ENCODE data around the gene RARS2. TPM values are rescaled to one million over a fixed set of nuclear protein-coding genes. Genes with fewer than 3 reads are reported as not detected.
A peak's percentile ranks its signal among the peaks of the same experiment; 100 is the strongest.
"Not testable (repeated sequence)": the region's sequence is repeated elsewhere in the genome, so short reads cannot be mapped to it uniquely, and the experiment has no call there.

The RARS2 gene
- total and polyA plus RNA-seq, 2 donors = 25.3 to 32.1 TPM

- 99% methylated on average over 3 of the region's 3 CpGs for WGBS
- H3K4me3 ChIP-seq (ENCODE audit: low read length in 2 of 2) = no peak overlapping the region
- H3K27me3 ChIP-seq (ENCODE audit: control insufficient read depth in 2 of 2, insufficient read depth in 1 of 2, low read length in 1 of 2) = no peaks in the 10 kb centered on the region
- peaks cover 5 to 7% of the 10 kb centered on the region in 2 donors for H3K36me3 ChIP-seq (ENCODE audit: control insufficient read depth in 2 of 2, insufficient read depth in 2 of 2, low read length in 1 of 2)
- no peak for DNase-seq (ENCODE audit: low read depth in 6 of 9, low spot score in 9 of 9)
- H3K27ac ChIP-seq (ENCODE audit: low read depth in 1 of 2, low read length in 1 of 2) = no peak overlapping the region
- H3K9me3 ChIP-seq (ENCODE audit: control insufficient read depth in 2 of 2, insufficient read depth in 1 of 2, low read length in 1 of 2) = no peaks in the 10 kb centered on the region
- H3K4me1 ChIP-seq (ENCODE audit: control insufficient read depth in 2 of 2, insufficient read depth in 2 of 2, low read length in 2 of 2) = no peaks in the 10 kb centered on the region
These were observed 33.5 kb upstream of the RARS2 start for GRCh38 chr6:87623248-87623647.

DNA sequence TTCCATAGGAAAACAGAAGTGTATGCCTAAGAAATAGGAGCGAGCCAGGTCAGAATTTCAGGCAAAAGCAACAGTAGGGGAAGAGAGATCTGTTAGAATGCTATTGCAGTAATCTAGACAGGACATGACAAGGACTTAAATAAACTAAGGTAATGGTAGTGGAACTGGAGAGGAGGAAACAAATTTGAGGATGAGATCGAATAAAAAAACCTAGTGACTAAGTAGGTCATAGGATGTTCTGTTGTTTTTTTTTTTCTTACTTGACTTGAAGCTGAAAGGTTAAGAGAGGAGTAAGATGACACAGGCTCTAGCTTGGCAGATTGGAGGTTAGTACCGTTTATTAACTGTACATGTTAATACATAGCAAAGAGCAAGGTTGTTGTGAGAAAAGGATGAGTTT is 28.7 kb upstream of the RARS2 start:
- DNase-seq (ENCODE audit: low read depth in 6 of 9, low spot score in 9 of 9) = peak in 3 of 9 donors; percentile 8 to 48 (median 12)
- H3K9me3 ChIP-seq (ENCODE audit: control insufficient read depth in 2 of 2, insufficient read depth in 1 of 2, low read length in 1 of 2) = no peaks in the 10 kb centered on the region
- H3K27me3 ChIP-seq (ENCODE audit: control insufficient read depth in 2 of 2, insufficient read depth in 1 of 2, low read length in 1 of 2) = no peaks in the 10 kb centered on the region
- no peaks in the 10 kb centered on the region for H3K4me1 ChIP-seq (ENCODE audit: control insufficient read depth in 2 of 2, insufficient read depth in 2 of 2, low read length in 2 of 2)
- 89% methylated on average over 3 of the region's 3 CpGs for WGBS
- peaks cover 8 to 9% of the 10 kb centered on the region in 2 donors for H3K36me3 ChIP-seq (ENCODE audit: control insufficient read depth in 2 of 2, insufficient read depth in 2 of 2, low read length in 1 of 2)
- no peak overlapping the region for H3K4me3 ChIP-seq (ENCODE audit: low read length in 2 of 2)
- peak overlapping the region in 1 of 2 donors; percentile 70 for H3K27ac ChIP-seq (ENCODE audit: low read depth in 1 of 2, low read length in 1 of 2)

DNA sequence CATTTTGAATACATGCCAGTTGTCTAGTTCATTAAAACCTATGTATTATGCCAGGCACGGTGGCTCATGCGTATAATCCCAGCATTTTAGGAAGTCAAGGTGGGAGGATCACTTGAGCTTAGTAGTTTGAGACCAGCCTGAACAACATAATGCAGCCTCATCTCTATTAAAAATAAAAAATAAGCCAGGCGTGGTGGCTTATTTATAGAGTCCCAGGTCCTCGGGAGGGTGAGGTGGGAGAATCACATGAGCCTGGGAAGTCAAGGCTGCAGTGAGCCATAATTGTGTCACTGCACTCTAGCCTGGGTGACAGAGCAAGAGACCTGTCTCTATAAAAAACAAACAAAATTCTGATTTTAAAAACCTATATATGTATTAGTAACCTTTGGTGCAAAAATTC is 27.6 kb upstream of the RARS2 start:
- no peak overlapping the region for H3K27ac ChIP-seq (ENCODE audit: low read depth in 1 of 2, low read length in 1 of 2)
- DNase-seq (ENCODE audit: low read depth in 6 of 9, low spot score in 9 of 9) = no peak
- H3K9me3 ChIP-seq (ENCODE audit: control insufficient read depth in 2 of 2, insufficient read depth in 1 of 2, low read length in 1 of 2) = no peaks in the 10 kb centered on the region
- H3K4me1 ChIP-seq (ENCODE audit: control insufficient read depth in 2 of 2, insufficient read depth in 2 of 2, low read length in 2 of 2) = no peaks in the 10 kb centered on the region
- H3K36me3 ChIP-seq (ENCODE audit: control insufficient read depth in 2 of 2, insufficient read depth in 2 of 2, low read length in 1 of 2) = peaks cover 9 to 13% of the 10 kb centered on the region in 2 donors
- H3K27me3 ChIP-seq (ENCODE audit: control insufficient read depth in 2 of 2, insufficient read depth in 1 of 2, low read length in 1 of 2) = no peaks in the 10 kb centered on the region
- WGBS = 99% methylated on average over 4 of the region's 4 CpGs
- H3K4me3 ChIP-seq (ENCODE audit: low read length in 2 of 2) = no peak overlapping the region

- not testable (repeated sequence) for H3K27ac ChIP-seq (ENCODE audit: low read depth in 1 of 2, low read length in 1 of 2); DNase-seq (ENCODE audit: low read depth in 6 of 9, low spot score in 9 of 9); H3K9me3 ChIP-seq (ENCODE audit: control insufficient read depth in 2 of 2, insufficient read depth in 1 of 2, low read length in 1 of 2); H3K4me1 ChIP-seq (ENCODE audit: control insufficient read depth in 2 of 2, insufficient read depth in 2 of 2, low read length in 2 of 2); H3K4me3 ChIP-seq (ENCODE audit: low read length in 2 of 2); H3K27me3 ChIP-seq (ENCODE audit: control insufficient read depth in 2 of 2, insufficient read depth in 1 of 2, low read length in 1 of 2)
- over 99% methylated on average over 2 of the region's 2 CpGs for WGBS
- H3K36me3 ChIP-seq (ENCODE audit: control insufficient read depth in 2 of 2, insufficient read depth in 2 of 2, low read length in 1 of 2) = peaks cover 9 to 20% of the 10 kb centered on the region in 2 donors
These were observed 23.2 kb upstream of the RARS2 start for GRCh38 chr6:87613018-87613417.

DNA sequence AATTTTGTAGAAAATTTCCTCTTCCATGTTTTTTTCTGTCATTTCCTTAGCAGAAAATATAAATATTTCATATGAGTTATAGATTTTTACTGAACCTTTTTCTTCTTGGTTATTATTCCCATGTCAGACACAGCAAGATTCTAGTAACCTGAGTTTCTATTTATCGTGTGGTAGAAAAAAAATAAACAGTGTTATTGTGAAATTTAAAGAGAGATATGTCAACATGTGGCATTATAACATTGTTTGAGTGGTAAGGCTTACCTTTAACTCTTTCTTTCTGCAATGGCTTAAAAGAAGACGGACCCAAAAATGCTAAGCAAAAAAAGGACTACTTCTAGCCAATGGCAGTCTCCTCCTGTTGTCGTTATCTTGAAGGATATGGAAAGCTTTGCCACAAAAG is 19.0 kb upstream of the RARS2 start:
- Histone ChIP-seq H3K36me3 (ENCODE audit: control insufficient read depth in 2 of 2, insufficient read depth in 2 of 2, low read length in 1 of 2) (peaks cover 11 to 26% of the 10 kb centered on the region in 2 donors), H3K4me3 (ENCODE audit: low read length in 2 of 2) (no peak overlapping the region), H3K27ac (ENCODE audit: low read depth in 1 of 2, low read length in 1 of 2) (no peak overlapping the region), H3K9me3 (ENCODE audit: control insufficient read depth in 2 of 2, insufficient read depth in 1 of 2, low read length in 1 of 2) (no peaks in the 10 kb centered on the region), H3K4me1 (ENCODE audit: control insufficient read depth in 2 of 2, insufficient read depth in 2 of 2, low read length in 2 of 2) (no peaks in the 10 kb centered on the region), H3K27me3 (ENCODE audit: control insufficient read depth in 2 of 2, insufficient read depth in 1 of 2, low read length in 1 of 2) (no peaks in the 10 kb centered on the region)
- WGBS = 96% methylated on average over 3 of the region's 3 CpGs
- DNase-seq (ENCODE audit: low read depth in 6 of 9, low spot score in 9 of 9) = no peak

DNA sequence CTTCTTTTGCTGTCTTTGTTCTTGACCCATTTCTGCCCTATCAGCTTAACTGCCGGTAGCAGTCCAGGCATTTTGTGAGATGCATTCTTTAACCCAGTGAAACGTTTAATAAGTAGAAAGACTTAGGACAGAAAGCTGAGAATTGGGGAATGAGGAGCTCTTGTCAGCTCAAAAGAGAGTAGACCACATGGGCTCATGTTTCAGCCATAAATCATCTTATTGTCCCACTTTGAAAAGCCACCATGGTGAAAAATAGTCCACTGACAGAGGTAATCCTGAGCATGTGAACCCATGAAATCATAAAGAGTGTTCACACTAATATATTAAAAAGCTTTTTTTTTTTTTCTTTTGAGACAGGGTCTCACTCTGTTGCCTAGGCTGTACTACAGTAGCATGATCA is 16.4 kb upstream of the RARS2 start:
- Histone ChIP-seq H3K9me3 (ENCODE audit: control insufficient read depth in 2 of 2, insufficient read depth in 1 of 2, low read length in 1 of 2) (no peaks in the 10 kb centered on the region), H3K27me3 (ENCODE audit: control insufficient read depth in 2 of 2, insufficient read depth in 1 of 2, low read length in 1 of 2) (no peaks in the 10 kb centered on the region), H3K4me1 (ENCODE audit: control insufficient read depth in 2 of 2, insufficient read depth in 2 of 2, low read length in 2 of 2) (no peaks in the 10 kb centered on the region), H3K36me3 (ENCODE audit: control insufficient read depth in 2 of 2, insufficient read depth in 2 of 2, low read length in 1 of 2) (peaks cover 4 to 17% of the 10 kb centered on the region in 2 donors), H3K4me3 (ENCODE audit: low read length in 2 of 2) (no peak overlapping the region), H3K27ac (ENCODE audit: low read depth in 1 of 2, low read length in 1 of 2) (no peak overlapping the region)
- DNase-seq (ENCODE audit: low read depth in 6 of 9, low spot score in 9 of 9) = no peak
- 95% methylated on average over 2 of the region's 2 CpGs for WGBS

DNA sequence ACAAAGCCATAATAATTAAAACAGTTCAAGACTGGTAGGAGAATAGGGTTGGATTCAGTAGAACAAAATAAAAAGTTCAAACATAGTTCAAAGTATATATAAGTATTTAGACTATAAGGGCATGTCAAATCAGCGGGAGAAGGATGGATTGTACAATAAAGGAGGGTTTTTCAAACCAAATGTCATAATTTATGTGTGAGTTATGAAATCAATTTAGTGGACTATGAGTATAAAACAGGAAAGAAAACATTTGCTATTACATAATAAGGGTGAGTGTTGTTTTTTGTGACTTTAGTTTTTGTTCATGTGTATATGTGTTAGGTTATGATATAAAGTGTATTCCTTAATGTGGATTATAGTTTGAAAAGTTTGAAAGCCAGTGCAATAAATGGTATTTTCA is 10.8 kb upstream of the RARS2 start:
- Histone ChIP-seq H3K27ac (ENCODE audit: low read depth in 1 of 2, low read length in 1 of 2) (no peak overlapping the region), H3K4me1 (ENCODE audit: control insufficient read depth in 2 of 2, insufficient read depth in 2 of 2, low read length in 2 of 2) (no peaks in the 10 kb centered on the region), H3K4me3 (ENCODE audit: low read length in 2 of 2) (no peak overlapping the region), H3K9me3 (ENCODE audit: control insufficient read depth in 2 of 2, insufficient read depth in 1 of 2, low read length in 1 of 2) (no peaks in the 10 kb centered on the region), H3K36me3 (ENCODE audit: control insufficient read depth in 2 of 2, insufficient read depth in 2 of 2, low read length in 1 of 2) (peaks cover 0 to 14% of the 10 kb centered on the region in 2 donors), H3K27me3 (ENCODE audit: control insufficient read depth in 2 of 2, insufficient read depth in 1 of 2, low read length in 1 of 2) (no peaks in the 10 kb centered on the region)
- 97% methylated on average over 1 of the region's 1 CpG for WGBS
- DNase-seq (ENCODE audit: low read depth in 6 of 9, low spot score in 9 of 9) = no peak

- Histone ChIP-seq H3K27me3 (ENCODE audit: control insufficient read depth in 2 of 2, insufficient read depth in 1 of 2, low read length in 1 of 2) (no peaks in the 10 kb centered on the region), H3K36me3 (ENCODE audit: control insufficient read depth in 2 of 2, insufficient read depth in 2 of 2, low read length in 1 of 2) (peaks cover 0 to 16% of the 10 kb centered on the region in 2 donors), H3K9me3 (ENCODE audit: control insufficient read depth in 2 of 2, insufficient read depth in 1 of 2, low read length in 1 of 2) (no peaks in the 10 kb centered on the region), H3K4me3 (ENCODE audit: low read length in 2 of 2) (peak overlapping the region in 1 of 2 donors; percentile 88), H3K4me1 (ENCODE audit: control insufficient read depth in 2 of 2, insufficient read depth in 2 of 2, low read length in 2 of 2) (peaks cover 17 to 20% of the 10 kb centered on the region in 2 donors), H3K27ac (ENCODE audit: low read depth in 1 of 2, low read length in 1 of 2) (no peak overlapping the region)
- 84% methylated on average over 4 of the region's 4 CpGs for WGBS
- DNase-seq (ENCODE audit: low read depth in 6 of 9, low spot score in 9 of 9) = no peak
These were observed 1.2 kb upstream of the RARS2 start for GRCh38 chr6:87590990-87591389.

GRCh38 chr6:87590417-87590880 is 662 bp upstream of the RARS2 start:
- Histone ChIP-seq H3K9me3 (ENCODE audit: control insufficient read depth in 2 of 2, insufficient read depth in 1 of 2, low read length in 1 of 2) (no peaks in the 10 kb centered on the region), H3K4me1 (ENCODE audit: control insufficient read depth in 2 of 2, insufficient read depth in 2 of 2, low read length in 2 of 2) (peaks cover 17 to 20% of the 10 kb centered on the region in 2 donors), H3K36me3 (ENCODE audit: control insufficient read depth in 2 of 2, insufficient read depth in 2 of 2, low read length in 1 of 2) (peaks cover 0 to 12% of the 10 kb centered on the region in 2 donors), H3K27ac (ENCODE audit: low read depth in 1 of 2, low read length in 1 of 2) (peak overlapping the region; percentile 40 to 77), H3K4me3 (ENCODE audit: low read length in 2 of 2) (peak overlapping the region; percentile 75 to 88), H3K27me3 (ENCODE audit: control insufficient read depth in 2 of 2, insufficient read depth in 1 of 2, low read length in 1 of 2) (no peaks in the 10 kb centered on the region)
- WGBS = 4% methylated on average over 11 of the region's 11 CpGs
- DNase-seq (ENCODE audit: low read depth in 6 of 9, low spot score in 9 of 9) = no peak
